Tibial artery (tissue), 4 donors: ENCODE measurements around the gene HLA-DQB1.

Source experiments
- DNase-seq, 2 donors: peaks; one replicate each; pipeline ENCODE4 v3.0.0-alpha.2; 2019
- H3K27ac ChIP-seq, 2 donors: fragments of 200-600 bp; sonication (generic) in 1 of 2; 1 replicate in 1 of 2; 2 replicates in 1 of 2; pipeline ENCODE4 v1.5.1; 2018 to 2019; ENCODE audit warnings: mild to moderate bottlenecking in 1 of 2
- H3K27me3 ChIP-seq, 2 donors: fragments of 200-600 bp; sonication (generic) in 1 of 2; one replicate each; pipeline versions ENCODE4 v1.5.1 to v1.6.0; 2016 to 2019
- H3K36me3 ChIP-seq, 3 donors: fragments of 200-600 bp; sonication (generic) in 2 of 3; one replicate each; pipeline ENCODE4 v1.5.1; 2016 to 2019; ENCODE audit warnings: mild to moderate bottlenecking in 2 of 3
- H3K4me1 ChIP-seq, 4 donors: fragments of 200-600 bp; sonication (generic) in 2 of 4; 1 replicate in 3 of 4; 2 replicates in 1 of 4; pipeline ENCODE4 v1.5.1; 2016 to 2019
- H3K4me3 ChIP-seq, 2 donors: fragments of 200-600 bp; sonication (generic) in 1 of 2; 1 replicate in 1 of 2; 2 replicates in 1 of 2; pipeline ENCODE4 v1.5.1; 2018 to 2019; ENCODE audit warnings: mild to moderate bottlenecking in 2 of 2
- H3K9me3 ChIP-seq, 3 donors: fragments of 200-600 bp; sonication (generic) in 1 of 3; one replicate each; pipeline ENCODE4 v1.5.1; 2016 to 2019
- intact Hi-C: fragments of 100-400 bp; cut with DNase I; formaldehyde crosslinking; loops from one replicate; pipeline ENCODE4 v1.15.0; 2023; ENCODE audit warnings: low total_unique reads
- TF ChIP-seq, protein P1 (sequence below), 2 experiments: fragments of 200-600 bp in 1 of 2; fragments of 450-650 bp in 1 of 2; IDR thresholded peaks; one replicate each; pipeline ENCODE4 v1.5.1; 2017 to 2019; ENCODE audit warnings: antibody characterized with exemption in 2 of 2, mild to moderate bottlenecking in 1 of 2, moderate library complexity in 1 of 2

Gene HLA-DQB1

DNA sequence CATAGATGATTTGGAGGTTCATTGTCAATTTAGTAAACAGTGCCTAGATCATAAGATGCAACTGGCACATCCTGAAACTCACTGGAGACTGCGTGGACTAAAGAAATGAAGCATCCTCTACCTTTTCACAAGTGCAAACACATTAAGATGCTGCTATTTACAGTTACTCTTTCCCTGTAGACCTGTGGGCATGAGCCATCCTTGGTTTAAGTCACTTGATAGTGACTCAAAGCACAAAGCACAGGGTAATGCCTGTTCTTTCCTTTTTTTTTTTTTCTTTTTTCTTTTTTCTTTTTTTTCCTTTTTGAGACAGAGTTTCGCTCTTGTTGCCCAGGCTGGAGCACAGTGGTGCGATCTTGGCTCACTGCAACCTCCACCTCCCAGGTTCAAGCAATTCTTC is 39.2 kb downstream of the HLA-DQB1 start:
- TF ChIP-seq, protein P1, sequence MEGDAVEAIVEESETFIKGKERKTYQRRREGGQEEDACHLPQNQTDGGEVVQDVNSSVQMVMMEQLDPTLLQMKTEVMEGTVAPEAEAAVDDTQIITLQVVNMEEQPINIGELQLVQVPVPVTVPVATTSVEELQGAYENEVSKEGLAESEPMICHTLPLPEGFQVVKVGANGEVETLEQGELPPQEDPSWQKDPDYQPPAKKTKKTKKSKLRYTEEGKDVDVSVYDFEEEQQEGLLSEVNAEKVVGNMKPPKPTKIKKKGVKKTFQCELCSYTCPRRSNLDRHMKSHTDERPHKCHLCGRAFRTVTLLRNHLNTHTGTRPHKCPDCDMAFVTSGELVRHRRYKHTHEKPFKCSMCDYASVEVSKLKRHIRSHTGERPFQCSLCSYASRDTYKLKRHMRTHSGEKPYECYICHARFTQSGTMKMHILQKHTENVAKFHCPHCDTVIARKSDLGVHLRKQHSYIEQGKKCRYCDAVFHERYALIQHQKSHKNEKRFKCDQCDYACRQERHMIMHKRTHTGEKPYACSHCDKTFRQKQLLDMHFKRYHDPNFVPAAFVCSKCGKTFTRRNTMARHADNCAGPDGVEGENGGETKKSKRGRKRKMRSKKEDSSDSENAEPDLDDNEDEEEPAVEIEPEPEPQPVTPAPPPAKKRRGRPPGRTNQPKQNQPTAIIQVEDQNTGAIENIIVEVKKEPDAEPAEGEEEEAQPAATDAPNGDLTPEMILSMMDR (IDR thresholded peaks at IDR 0.05) = no peak
- Histone ChIP-seq H3K4me3 (no peak overlapping the region), H3K27me3 (no peaks in the 10 kb centered on the region), H3K27ac (no peak overlapping the region), H3K4me1 (no peaks in the 10 kb centered on the region), H3K36me3 (no peaks in the 10 kb centered on the region), H3K9me3 (no peaks in the 10 kb centered on the region)
- intact Hi-C loops = no loop called here
- no peak for DNase-seq

GRCh38 chr6:32625137-32625536 is 41.3 kb downstream of the HLA-DQB1 start:
- no peaks in the 10 kb centered on the region for H3K27me3 ChIP-seq
- DNase-seq = no peak
- H3K9me3 ChIP-seq = no peaks in the 10 kb centered on the region
- no peaks in the 10 kb centered on the region for H3K36me3 ChIP-seq
- TF ChIP-seq, protein P1 (IDR thresholded peaks at IDR 0.05) = no peak
- intact Hi-C loops = no loop called here
- no peaks in the 10 kb centered on the region for H3K4me1 ChIP-seq
- H3K27ac ChIP-seq = no peak overlapping the region
- H3K4me3 ChIP-seq = no peak overlapping the region

GRCh38 chr6:32624565-32624964 is 41.9 kb downstream of the HLA-DQB1 start:
- intact Hi-C loops = no loop called here
- DNase-seq = no peak
- no peak overlapping the region for H3K4me3 ChIP-seq
- no peaks in the 10 kb centered on the region for H3K27me3 ChIP-seq
- TF ChIP-seq, protein P1 (IDR thresholded peaks at IDR 0.05) = no peak
- H3K36me3 ChIP-seq = no peaks in the 10 kb centered on the region
- H3K4me1 ChIP-seq = no peaks in the 10 kb centered on the region
- H3K27ac ChIP-seq = no peak overlapping the region
- H3K9me3 ChIP-seq = no peaks in the 10 kb centered on the region

DNA sequence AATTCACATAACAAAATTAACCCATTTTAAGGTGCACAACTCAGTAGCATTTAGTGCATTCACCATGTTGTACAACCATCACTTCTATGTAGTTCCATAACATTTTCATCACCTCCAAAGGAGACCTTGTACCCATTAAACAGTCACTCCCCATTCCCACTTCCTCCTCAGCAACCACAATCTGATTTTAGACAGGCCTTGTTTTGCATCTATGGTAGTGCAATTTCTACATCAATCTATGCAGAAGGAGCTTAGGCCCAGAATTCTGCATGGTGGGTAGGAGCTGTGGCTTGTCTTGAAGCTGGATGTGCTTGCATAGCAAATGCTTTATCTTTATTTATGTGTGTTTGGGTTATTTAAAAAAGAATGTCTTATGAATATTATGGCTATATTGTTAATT is 42.8 kb downstream of the HLA-DQB1 start:
- H3K27ac ChIP-seq = no peak overlapping the region
- H3K4me1 ChIP-seq = no peaks in the 10 kb centered on the region
- TF ChIP-seq, protein P1 (IDR thresholded peaks at IDR 0.05) = no peak

GRCh38 chr6:32622545-32623401 is 43.7 kb downstream of the HLA-DQB1 start:
- Histone ChIP-seq H3K27me3 (no peaks in the 10 kb centered on the region), H3K4me1 (no peaks in the 10 kb centered on the region), H3K9me3 (peaks cover 0 to under 1% (median 0%) of the 10 kb centered on the region in 3 donors), H3K27ac (no peak overlapping the region), H3K4me3 (no peak overlapping the region), H3K36me3 (no peaks in the 10 kb centered on the region)
- DNase-seq = no peak
- TF ChIP-seq, protein P1 (IDR thresholded peaks at IDR 0.05) = peak; percentile 19 to 30
- intact Hi-C loops = no loop called here

More for the DNA sequence above, 42.8 kb downstream of the HLA-DQB1 start:
- DNase-seq = no peak
- Histone ChIP-seq H3K27me3 (no peaks in the 10 kb centered on the region), H3K36me3 (no peaks in the 10 kb centered on the region), H3K9me3 (no peaks in the 10 kb centered on the region), H3K4me3 (no peak overlapping the region)
- intact Hi-C loops = no loop called here
